Measurements from ENCODE around the gene CCNQ. TPM values are rescaled to one million over a fixed set of nuclear protein-coding genes. Genes with fewer than 3 reads are reported as not detected.

CCNQ gene
- polyA plus RNA-seq, 1 of the 3 experiments (the other 2 are of a cell fraction) = 45.3 TPM

- H3K4me3 ChIP-seq (ENCODE audit: low read depth in 2 of 2, low read length in 1 of 2) = no peak overlapping the region
- no peak overlapping the region for H2AFZ ChIP-seq (ENCODE audit: low read depth)
- no peak overlapping the region; a peak in 1 of 4 replicates for H3K27ac ChIP-seq (ENCODE audit: low read depth in 2 of 2, low read length in 1 of 2)
- no peaks in the 10 kb centered on the region for H3F3A ChIP-seq (replicated peaks; ENCODE audit: insufficient read depth)
- no peak for DNase-seq
- H3K9me3 ChIP-seq = no peaks in the 10 kb centered on the region
- peaks cover 72% of the 10 kb centered on the region for H3K27me3 ChIP-seq (ENCODE audit: insufficient read depth)
- CTCF ChIA-PET = interaction anchor here (1.2 to 2.7 kb wide), 5 partner anchors 23 to 437 kb away, joined by 3 to 14 read pairs (median 6); no protein-coding TSS in a partner anchor
- no peaks in the 10 kb centered on the region for H4K20me1 ChIP-seq (ENCODE audit: insufficient read depth)
- no peaks in the 10 kb centered on the region for H3K79me2 ChIP-seq (ENCODE audit: insufficient read depth)
- TF ChIP-seq GATA2 (CRISPR knock-in tag; IDR thresholded peaks at IDR 0.05) = no peak
- H3K9me2 ChIP-seq = no peaks in the 10 kb centered on the region
- POLR2A ChIA-PET = no interaction called here
- 95% methylated on average over 4 of the region's 6 CpGs for WGBS (ENCODE audit: low lambda C conversion rate)
- peaks cover 0 to 13% of the 10 kb centered on the region in 2 experiments; a peak in 1 of 4 replicates for H3K4me1 ChIP-seq (ENCODE audit: control insufficient read depth in 1 of 2, insufficient read depth in 2 of 2, low read depth in 1 of 2, low read length in 1 of 2)
- H3K9ac ChIP-seq = no peak overlapping the region
- H3K36me3 ChIP-seq (replicated peaks in 1 of 2; ENCODE audit: control insufficient read depth in 1 of 2, insufficient read depth in 2 of 2, low read length in 1 of 2) = no peaks in the 10 kb centered on the region
- H3K4me2 ChIP-seq = no peak overlapping the region
Observed at GRCh38 chrX:153576961-153577360, 22.0 kb downstream of the CCNQ start.

- POLR2A ChIA-PET = no interaction called here
- H2AFZ ChIP-seq (ENCODE audit: low read depth) = no peak overlapping the region
- H3K79me2 ChIP-seq (ENCODE audit: insufficient read depth) = no peaks in the 10 kb centered on the region
- no peak overlapping the region for H3K4me2 ChIP-seq
- H3K36me3 ChIP-seq (replicated peaks in 1 of 2; ENCODE audit: control insufficient read depth in 1 of 2, insufficient read depth in 2 of 2, low read length in 1 of 2) = no peaks in the 10 kb centered on the region
- H3F3A ChIP-seq (replicated peaks; ENCODE audit: insufficient read depth) = no peaks in the 10 kb centered on the region
- no peak overlapping the region; a peak in 1 of 4 replicates for H3K27ac ChIP-seq (ENCODE audit: low read depth in 2 of 2, low read length in 1 of 2)
- CTCF ChIA-PET = interaction anchor here (1.1 to 2.7 kb wide), 2 partner anchors 92 to 131 kb away, joined by 3 to 13 read pairs; no protein-coding TSS in a partner anchor
- H3K4me1 ChIP-seq (ENCODE audit: control insufficient read depth in 1 of 2, insufficient read depth in 2 of 2, low read depth in 1 of 2, low read length in 1 of 2) = peaks cover 0 to 13% of the 10 kb centered on the region in 2 experiments; a peak in 1 of 4 replicates
- H3K9me3 ChIP-seq = no peaks in the 10 kb centered on the region
- DNase-seq = no peak
- H4K20me1 ChIP-seq (ENCODE audit: insufficient read depth) = no peaks in the 10 kb centered on the region
- TF ChIP-seq NFIC (IDR thresholded peaks at IDR 0.05; ENCODE audit: borderline replicate concordance) = no peak
- no peak for TF ChIP-seq RFX5 (IDR thresholded peaks at IDR 0.05; ENCODE audit: low read length)
- no peak for TF ChIP-seq TEAD4 (IDR thresholded peaks at IDR 0.05; ENCODE audit: borderline replicate concordance, insufficient read depth)
- TF ChIP-seq, protein P1, sequence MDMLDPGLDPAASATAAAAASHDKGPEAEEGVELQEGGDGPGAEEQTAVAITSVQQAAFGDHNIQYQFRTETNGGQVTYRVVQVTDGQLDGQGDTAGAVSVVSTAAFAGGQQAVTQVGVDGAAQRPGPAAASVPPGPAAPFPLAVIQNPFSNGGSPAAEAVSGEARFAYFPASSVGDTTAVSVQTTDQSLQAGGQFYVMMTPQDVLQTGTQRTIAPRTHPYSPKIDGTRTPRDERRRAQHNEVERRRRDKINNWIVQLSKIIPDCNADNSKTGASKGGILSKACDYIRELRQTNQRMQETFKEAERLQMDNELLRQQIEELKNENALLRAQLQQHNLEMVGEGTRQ (IDR thresholded peaks at IDR 0.05; ENCODE audit: borderline replicate concordance, low read depth, low read length) = no peak
- no peak for TF ChIP-seq EZH2phosphoT487 (IDR thresholded peaks at IDR 0.05; ENCODE audit: borderline replicate concordance, low read depth)
- TF ChIP-seq TAF1 (IDR thresholded peaks at IDR 0.05; ENCODE audit: borderline replicate concordance, low read depth, low read length) = no peak
- no peak for TF ChIP-seq GABPA (IDR thresholded peaks at IDR 0.05; ENCODE audit: low read depth)
- TF ChIP-seq MXI1 (IDR thresholded peaks at IDR 0.05; ENCODE audit: low read depth, low read length) = no peak
- TF ChIP-seq ELF1 (IDR thresholded peaks at IDR 0.05) = no peak
- TF ChIP-seq, protein P2, sequence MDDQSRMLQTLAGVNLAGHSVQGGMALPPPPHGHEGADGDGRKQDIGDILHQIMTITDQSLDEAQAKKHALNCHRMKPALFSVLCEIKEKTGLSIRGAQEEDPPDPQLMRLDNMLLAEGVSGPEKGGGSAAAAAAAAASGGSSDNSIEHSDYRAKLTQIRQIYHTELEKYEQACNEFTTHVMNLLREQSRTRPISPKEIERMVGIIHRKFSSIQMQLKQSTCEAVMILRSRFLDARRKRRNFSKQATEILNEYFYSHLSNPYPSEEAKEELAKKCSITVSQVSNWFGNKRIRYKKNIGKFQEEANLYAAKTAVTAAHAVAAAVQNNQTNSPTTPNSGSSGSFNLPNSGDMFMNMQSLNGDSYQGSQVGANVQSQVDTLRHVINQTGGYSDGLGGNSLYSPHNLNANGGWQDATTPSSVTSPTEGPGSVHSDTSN (IDR thresholded peaks at IDR 0.05) = no peak
- no peak for TF ChIP-seq REST (IDR thresholded peaks at IDR 0.05; ENCODE audit: low read depth, low read length)
- no peak for TF ChIP-seq MEF2A (IDR thresholded peaks at IDR 0.05; ENCODE audit: borderline replicate concordance, low read depth)
- no peak for TF ChIP-seq ZBTB33 (IDR thresholded peaks at IDR 0.05; ENCODE audit: borderline replicate concordance, low read depth)
- WGBS (ENCODE audit: low lambda C conversion rate) = 31% methylated on average over 3 of the region's 10 CpGs
- H3K9ac ChIP-seq = no peak overlapping the region
- no peak overlapping the region for H3K4me3 ChIP-seq (ENCODE audit: low read depth in 2 of 2, low read length in 1 of 2)
- H3K9me2 ChIP-seq = no peaks in the 10 kb centered on the region
- peaks cover 66% of the 10 kb centered on the region for H3K27me3 ChIP-seq (ENCODE audit: insufficient read depth)
Observed at GRCh38 chrX:153576239-153576870, 22.6 kb downstream of the CCNQ start.
